Activated B cell treated with CpG ODN at 0.5 μM for 24 hours (primary cell): ENCODE results near the gene IL17RC. TPM values are rescaled to one million over a fixed set of nuclear protein-coding genes. Genes with fewer than 3 reads are reported as not detected.

Source experiments
- ATAC-seq: fragments of 200-7000 bp; cut with Tn5 transposase; one replicate; pipeline ENCODE4 v1.10.0; 2021; ENCODE audit warnings: low read depth, mild to moderate bottlenecking, moderate library complexity
- CTCF ChIA-PET: fragments of 350-600 bp; sonication (Branson Sonifier 250); formaldehyde crosslinking; loops from one replicate; lab custom pipeline; 2021; ENCODE audit warnings: antibody characterized with exemption; lab: Charles Lee
- POLR2A ChIA-PET: fragments of 350-600 bp; sonication (Branson Sonifier 250); formaldehyde crosslinking; loops from one replicate; lab custom pipeline; 2021; ENCODE audit warnings: antibody characterized with exemption; lab: Charles Lee
- DNase-seq: peaks from one replicate; pipeline ENCODE4 v3.0.0; 2022
- H3K27ac Mint-ChIP-seq: one replicate; pipeline ENCODE4 v1.8.0; 2020; ENCODE audit warnings: mixed read lengths
- H3K27me3 Mint-ChIP-seq: one replicate; pipeline ENCODE4 v1.8.0; 2021; ENCODE audit warnings: mixed read lengths
- H3K36me3 Mint-ChIP-seq: one replicate; pipeline ENCODE4 v1.8.0; 2021; ENCODE audit warnings: low read depth, mixed read lengths
- H3K4me1 Mint-ChIP-seq: one replicate; pipeline ENCODE4 v1.8.0; 2021; ENCODE audit warnings: mixed read lengths
- H3K4me3 Mint-ChIP-seq: one replicate; pipeline ENCODE4 v1.8.0; 2020; ENCODE audit warnings: mild to moderate bottlenecking, mixed read lengths
- H3K9me3 Mint-ChIP-seq: one replicate; pipeline ENCODE4 v1.8.0; 2020; ENCODE audit warnings: mixed read lengths
- intact Hi-C: fragments of 100-400 bp; cut with micrococcal nuclease; formaldehyde crosslinking; loops from one replicate; pipeline ENCODE4 v1.15.1; 2024
- total RNA-seq: library from RNA; stranded (reverse); gene quantifications from 2 replicates; pipeline ENCODE4 v1.2.3, GENCODE V29; 2022
- TF ChIP-seq, protein P1 (sequence below): fragments of 200-600 bp; IDR thresholded peaks from one replicate; pipeline ENCODE4 v1.8.0; 2022; ENCODE audit warnings: antibody characterized with exemption, mild to moderate bottlenecking

IL17RC gene
- total RNA-seq, 1 donor from 2014 or later = 0.11 TPM

- Mint-ChIP-seq H3K4me1 (no peaks in the 10 kb centered on the region), H3K27me3 (no peaks in the 10 kb centered on the region), H3K27ac (no peak overlapping the region), H3K36me3 (no peaks in the 10 kb centered on the region), H3K4me3 (no peak overlapping the region), H3K9me3 (no peaks in the 10 kb centered on the region)
- TF ChIP-seq, protein P1, sequence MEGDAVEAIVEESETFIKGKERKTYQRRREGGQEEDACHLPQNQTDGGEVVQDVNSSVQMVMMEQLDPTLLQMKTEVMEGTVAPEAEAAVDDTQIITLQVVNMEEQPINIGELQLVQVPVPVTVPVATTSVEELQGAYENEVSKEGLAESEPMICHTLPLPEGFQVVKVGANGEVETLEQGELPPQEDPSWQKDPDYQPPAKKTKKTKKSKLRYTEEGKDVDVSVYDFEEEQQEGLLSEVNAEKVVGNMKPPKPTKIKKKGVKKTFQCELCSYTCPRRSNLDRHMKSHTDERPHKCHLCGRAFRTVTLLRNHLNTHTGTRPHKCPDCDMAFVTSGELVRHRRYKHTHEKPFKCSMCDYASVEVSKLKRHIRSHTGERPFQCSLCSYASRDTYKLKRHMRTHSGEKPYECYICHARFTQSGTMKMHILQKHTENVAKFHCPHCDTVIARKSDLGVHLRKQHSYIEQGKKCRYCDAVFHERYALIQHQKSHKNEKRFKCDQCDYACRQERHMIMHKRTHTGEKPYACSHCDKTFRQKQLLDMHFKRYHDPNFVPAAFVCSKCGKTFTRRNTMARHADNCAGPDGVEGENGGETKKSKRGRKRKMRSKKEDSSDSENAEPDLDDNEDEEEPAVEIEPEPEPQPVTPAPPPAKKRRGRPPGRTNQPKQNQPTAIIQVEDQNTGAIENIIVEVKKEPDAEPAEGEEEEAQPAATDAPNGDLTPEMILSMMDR = no peak
- DNase-seq (no peak), ATAC-seq (no peak)
- intact Hi-C loops = no loop called here
- ChIA-PET CTCF (no interaction called here), POLR2A (no interaction called here)
These were observed 13.0 kb upstream of the IL17RC start for GRCh38 chr3:9903904-9904303.

DNA sequence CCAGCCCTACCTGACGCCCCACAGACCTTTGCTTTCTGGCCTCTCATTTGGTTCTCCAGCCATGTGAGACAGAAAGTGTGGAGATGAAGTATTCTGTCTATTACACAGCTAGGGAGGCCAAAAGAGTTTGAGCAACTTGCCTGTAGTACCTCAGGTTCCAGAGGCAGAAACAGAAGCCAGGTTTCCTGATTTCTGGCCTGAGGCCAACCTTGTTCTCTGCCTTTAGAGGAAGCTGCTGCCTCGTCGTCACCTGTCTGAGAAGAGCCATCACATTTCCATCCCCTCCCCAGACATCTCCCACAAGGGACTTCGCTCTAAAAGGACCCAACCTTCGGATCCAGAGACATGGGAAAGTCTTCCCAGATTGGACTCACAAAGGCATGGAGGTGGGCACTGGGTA lies 10.4 kb upstream of the IL17RC start:
- DNase-seq (no peak), ATAC-seq (no peak)
- Mint-ChIP-seq H3K27me3 (peaks cover 4% of the 10 kb centered on the region), H3K27ac (no peak overlapping the region), H3K4me1 (peaks cover 3% of the 10 kb centered on the region), H3K9me3 (no peaks in the 10 kb centered on the region), H3K4me3 (no peak overlapping the region), H3K36me3 (no peaks in the 10 kb centered on the region)
- TF ChIP-seq, protein P1 = no peak
- POLR2A ChIA-PET = no interaction called here
- intact Hi-C loops = no loop called here
- CTCF ChIA-PET = no interaction called here

DNA sequence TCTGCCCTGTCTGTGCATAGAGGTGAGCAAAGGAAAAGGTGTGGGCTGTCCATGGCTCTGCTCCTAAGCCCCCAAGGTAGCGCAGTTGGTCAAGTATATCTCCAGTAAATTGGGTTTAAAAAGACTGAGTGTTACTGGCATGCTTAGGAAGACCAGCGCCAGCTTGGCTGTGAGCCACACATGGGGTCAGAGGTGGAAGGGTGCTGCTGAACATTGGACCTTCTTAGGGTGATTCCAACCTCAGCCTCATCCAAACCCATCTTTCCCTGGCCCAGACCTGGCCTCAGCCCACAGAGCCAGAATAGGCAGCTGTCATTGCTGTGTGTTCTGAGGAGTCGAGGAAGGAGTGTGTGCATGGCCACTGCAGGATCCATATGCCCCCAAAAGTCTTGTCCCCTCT lies 8.6 kb upstream of the IL17RC start:
- no peak overlapping the region for H3K4me3 Mint-ChIP-seq
- intact Hi-C loops = no loop called here
- H3K27me3 Mint-ChIP-seq = peaks cover 7% of the 10 kb centered on the region
- no peaks in the 10 kb centered on the region for H3K36me3 Mint-ChIP-seq
- peaks cover 3% of the 10 kb centered on the region for H3K4me1 Mint-ChIP-seq
- no peaks in the 10 kb centered on the region for H3K9me3 Mint-ChIP-seq
- no peak overlapping the region for H3K27ac Mint-ChIP-seq
- ATAC-seq = no peak
- POLR2A ChIA-PET = interaction anchor here (1.1 kb wide), 1 partner anchor 38 kb away, joined by 3 read pairs; no protein-coding TSS in a partner anchor
- DNase-seq = no peak
- CTCF ChIA-PET = no interaction called here
- TF ChIP-seq, protein P1 = no peak

DNA sequence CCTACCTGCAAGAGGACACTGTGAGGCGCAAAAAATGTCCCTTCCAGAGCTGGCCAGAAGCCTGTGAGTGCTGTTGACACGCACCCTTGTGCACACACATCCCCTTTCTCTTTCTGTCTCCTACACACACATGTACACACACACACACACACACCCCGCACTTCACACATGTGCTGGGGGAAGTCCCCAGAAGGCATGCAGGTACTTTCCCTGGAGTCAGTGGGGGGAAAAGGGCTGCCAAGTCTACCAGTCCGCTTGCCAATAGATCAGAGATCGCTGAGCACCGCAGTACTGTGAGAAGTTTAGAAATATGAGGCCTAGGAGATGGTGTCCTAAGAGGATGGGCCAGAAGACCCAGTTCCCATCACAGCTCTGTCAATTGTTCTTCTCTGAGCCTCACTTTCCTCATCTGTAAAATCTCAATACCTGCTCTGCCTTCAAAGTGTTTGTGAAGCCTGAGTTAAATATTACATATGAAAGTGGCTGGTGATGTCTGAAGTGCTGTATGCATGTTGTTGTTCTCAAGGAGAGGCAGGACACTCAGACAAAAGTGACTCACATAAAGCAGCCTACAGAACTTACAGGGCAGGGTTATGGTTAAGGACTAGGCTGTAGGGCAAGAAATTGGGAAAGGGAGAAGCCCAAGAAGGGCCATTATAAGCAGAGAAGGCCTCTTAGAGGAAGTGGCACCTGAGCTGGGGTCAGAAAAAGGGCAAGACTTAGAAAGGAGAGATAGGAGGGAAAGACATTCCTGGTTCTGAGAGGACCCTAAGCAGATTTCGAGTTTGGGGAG lies 7.5 kb upstream of the IL17RC start:
- ChIA-PET POLR2A (no interaction called here), CTCF (no interaction called here)
- Mint-ChIP-seq H3K9me3 (no peaks in the 10 kb centered on the region), H3K36me3 (no peaks in the 10 kb centered on the region), H3K4me1 (peaks cover 3% of the 10 kb centered on the region), H3K27ac (no peak overlapping the region), H3K4me3 (no peak overlapping the region), H3K27me3 (peaks cover 10% of the 10 kb centered on the region)
- TF ChIP-seq, protein P1 = no peak
- intact Hi-C loops = no loop called here
- ATAC-seq (no peak), DNase-seq (no peak)

GRCh38 chr3:9911863-9912262 lies 5.0 kb upstream of the IL17RC start:
- Mint-ChIP-seq H3K9me3 (no peaks in the 10 kb centered on the region), H3K36me3 (no peaks in the 10 kb centered on the region), H3K4me3 (no peak overlapping the region), H3K4me1 (peaks cover 19% of the 10 kb centered on the region), H3K27ac (no peak overlapping the region), H3K27me3 (peaks cover 10% of the 10 kb centered on the region)
- ATAC-seq (no peak), DNase-seq (no peak)
- ChIA-PET CTCF (no interaction called here), POLR2A (interaction anchor here (1.3 kb wide), 1 partner anchor 21 kb away, joined by 3 read pairs; the partner anchor contains the start of gene CRELD1)
- intact Hi-C loops = no loop called here
- TF ChIP-seq, protein P1 = no peak
